Measurements from ENCODE around the gene GALNT18. TPM values are rescaled to one million over a fixed set of nuclear protein-coding genes. Genes with fewer than 3 reads are reported as not detected.
"Not testable (repeated sequence)": the region's sequence is repeated elsewhere in the genome, so short reads cannot be mapped to it uniquely, and the experiment has no call there.

GALNT18 gene
- total RNA-seq, 1 donor from 2014 or later = 46.4 TPM

GRCh38 chr11:11366793-11367192 is 255.0 kb downstream of the GALNT18 start:
- H3K27ac ChIP-seq = no peak overlapping the region
- DNase-seq (no peak), ATAC-seq (no peak)
- no peaks in the 10 kb centered on the region for H3K27me3 ChIP-seq (ENCODE audit: low read depth)
- H3K4me3 ChIP-seq = no peak overlapping the region
- no peaks in the 10 kb centered on the region for H3K9me3 ChIP-seq
- H3K4me1 ChIP-seq = no peaks in the 10 kb centered on the region
- intact Hi-C loops (cut with DNase I) = no loop called here
- no peak for TF ChIP-seq CTCF (IDR thresholded peaks at IDR 0.05)
- H3K36me3 ChIP-seq = no peaks in the 10 kb centered on the region

DNA sequence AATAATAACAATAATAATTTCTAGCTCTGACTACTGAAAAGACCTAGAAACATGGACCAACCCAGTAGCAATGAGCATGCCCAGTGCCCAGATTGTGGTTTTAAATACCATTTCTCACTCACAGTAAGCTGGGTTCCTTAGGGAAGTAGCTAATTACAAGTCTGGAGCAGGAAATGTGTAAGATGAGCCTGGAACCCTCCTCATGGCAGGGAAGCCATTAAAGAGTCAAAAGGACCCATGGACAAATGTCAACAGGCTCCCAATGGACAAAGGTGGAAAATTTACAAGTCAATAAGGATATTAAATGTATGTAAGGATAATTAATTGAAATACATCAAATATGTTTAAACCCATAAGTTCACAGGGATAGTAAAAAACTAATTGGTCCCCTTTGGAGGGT is 258.1 kb downstream of the GALNT18 start:
- Histone ChIP-seq H3K27ac (no peak overlapping the region), H3K9me3 (no peaks in the 10 kb centered on the region), H3K27me3 (ENCODE audit: low read depth) (no peaks in the 10 kb centered on the region), H3K4me3 (no peak overlapping the region), H3K36me3 (no peaks in the 10 kb centered on the region), H3K4me1 (no peaks in the 10 kb centered on the region)
- DNase-seq = no peak
- intact Hi-C loops (cut with DNase I) = no loop called here
- no peak for TF ChIP-seq CTCF (IDR thresholded peaks at IDR 0.05)
- ATAC-seq = no peak

- intact Hi-C loops (cut with DNase I) = no loop called here
- DNase-seq (no peak), ATAC-seq (no peak)
- no peaks in the 10 kb centered on the region for H3K4me1 ChIP-seq
- H3K9me3 ChIP-seq = no peaks in the 10 kb centered on the region
- no peak overlapping the region for H3K27ac ChIP-seq
- H3K27me3 ChIP-seq (ENCODE audit: low read depth) = no peaks in the 10 kb centered on the region
- no peak overlapping the region for H3K4me3 ChIP-seq
- no peaks in the 10 kb centered on the region for H3K36me3 ChIP-seq
- TF ChIP-seq CTCF (IDR thresholded peaks at IDR 0.05) = no peak
These were observed 262.2 kb downstream of the GALNT18 start for GRCh38 chr11:11359611-11360010.

- ATAC-seq = no peak
- no peak overlapping the region for H3K4me3 ChIP-seq
- H3K36me3 ChIP-seq = no peaks in the 10 kb centered on the region
- TF ChIP-seq CTCF (IDR thresholded peaks at IDR 0.05) = no peak
- H3K27me3 ChIP-seq (ENCODE audit: low read depth) = no peaks in the 10 kb centered on the region
- DNase-seq = no peak
- no peaks in the 10 kb centered on the region for H3K4me1 ChIP-seq
- no peaks in the 10 kb centered on the region for H3K9me3 ChIP-seq
- intact Hi-C loops (cut with DNase I) = no loop called here
- H3K27ac ChIP-seq = no peak overlapping the region
These were observed 265.0 kb downstream of the GALNT18 start for GRCh38 chr11:11356842-11357241.

- peaks cover 34% of the 10 kb centered on the region for H3K4me1 ChIP-seq
These were observed 268.9 kb downstream of the GALNT18 start, which contains the start of gene CSNK2A3 for GRCh38 chr11:11352878-11353277. CSNK2A3 (minus strand) TSS chr11:11353250; CDS start chr11:11353119, 131 bp downstream.

DNA sequence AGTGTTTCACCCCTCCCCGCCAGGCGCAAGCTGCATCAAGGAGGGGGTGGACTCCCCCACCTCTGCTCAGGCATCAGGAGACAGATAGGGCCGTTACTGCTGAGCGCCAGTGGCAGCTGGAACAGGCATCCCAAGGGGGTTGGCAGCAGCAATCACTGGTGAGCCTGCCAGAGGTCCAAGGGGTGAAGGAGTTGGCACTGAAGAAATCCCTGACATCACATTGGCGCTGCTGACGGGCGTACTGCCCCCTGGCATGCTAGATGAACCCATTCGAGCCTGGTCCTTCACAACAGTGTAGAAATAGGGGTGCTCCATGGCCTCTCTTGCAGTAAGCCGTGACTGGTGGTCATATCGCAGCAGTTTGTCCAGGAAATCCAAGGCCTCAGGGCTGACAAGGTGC is 270.0 kb downstream of the GALNT18 start:
- DNase-seq; H3K4me3 ChIP-seq; ATAC-seq; intact Hi-C loops (cut with DNase I); H3K36me3 ChIP-seq; H3K9me3 ChIP-seq; H3K27me3 ChIP-seq (ENCODE audit: low read depth); H3K27ac ChIP-seq: not testable (repeated sequence)
- peaks cover 40% of the 10 kb centered on the region for H3K4me1 ChIP-seq

More at GRCh38 chr11:11352878-11353277, 268.9 kb downstream of the GALNT18 start, which contains the start of gene CSNK2A3:
- ATAC-seq; H3K4me3 ChIP-seq; H3K36me3 ChIP-seq; H3K27me3 ChIP-seq (ENCODE audit: low read depth); H3K9me3 ChIP-seq; H3K27ac ChIP-seq; intact Hi-C loops (cut with DNase I); DNase-seq: not testable (repeated sequence)
